WTC11 (cell line): ENCODE measurements around the gene CCDC137. TPM values are rescaled to one million over a fixed set of nuclear protein-coding genes. Genes with fewer than 3 reads are reported as not detected.

Source experiments
- ATAC-seq: fragments of 200-7000 bp; cut with Tn5 transposase; 2 replicates; pipeline ENCODE4 v1.10.0; 2021; ENCODE audit warnings: mild to moderate bottlenecking, moderate library complexity
- CTCF ChIA-PET: fragments of 300-600 bp; sonication (Branson Sonifier 250); formaldehyde crosslinking; loops from one replicate; lab custom pipeline; 2021; ENCODE audit warnings: antibody characterized with exemption; lab: Charles Lee
- POLR2A ChIA-PET: fragments of 350-600 bp; sonication (Branson Sonifier 250); formaldehyde crosslinking; loops from one replicate; lab custom pipeline; 2021; ENCODE audit warnings: antibody characterized with exemption; lab: Charles Lee
- DNase-seq: peaks from one replicate; pipeline ENCODE4 v3.0.0; 2021; ENCODE audit warnings: low spot score
- H3K27ac Mint-ChIP-seq: 2 replicates; pipeline ENCODE4 v1.8.0; 2021; ENCODE audit warnings: mixed read lengths
- H3K27me3 Mint-ChIP-seq: 2 replicates; pipeline ENCODE4 v1.8.0; 2021; ENCODE audit warnings: low read depth, mild to moderate bottlenecking, moderate library complexity, mixed read lengths
- H3K36me3 Mint-ChIP-seq: 2 replicates; pipeline ENCODE4 v1.8.0; 2021; ENCODE audit warnings: mixed read lengths
- H3K4me1 Mint-ChIP-seq: 2 replicates; pipeline ENCODE4 v1.8.0; 2022; ENCODE audit warnings: mixed read lengths
- H3K4me3 Mint-ChIP-seq: 2 replicates; pipeline ENCODE4 v1.8.0; 2021; ENCODE audit warnings: mild to moderate bottlenecking, moderate library complexity, mixed read lengths
- H3K9me3 Mint-ChIP-seq: 2 replicates; pipeline ENCODE4 v1.8.0; 2021; ENCODE audit warnings: mixed read lengths
- ATF6 ChIP-seq: sonication (generic); formaldehyde crosslinking; IDR thresholded peaks from 2 replicates; pipeline ENCODE4 v1.8.1; 2023; ENCODE audit warnings: mild to moderate bottlenecking, missing genetic modification reagents
- CDX4 ChIP-seq: fragments of 250-450 bp; sonication (Bioruptor Pico); IDR thresholded peaks from 2 replicates; pipeline ENCODE4 v1.9.0; 2021; ENCODE audit warnings: moderate library complexity, mild to moderate bottlenecking, inconsistent platforms, borderline replicate concordance
- E2F5 ChIP-seq: sonication (generic); formaldehyde crosslinking; IDR thresholded peaks from 2 replicates; pipeline ENCODE4 v1.8.1; 2022; ENCODE audit warnings: mild to moderate bottlenecking, moderate library complexity, missing genetic modification reagents
- GTF2I ChIP-seq: fragments of 250-450 bp; sonication (Bioruptor Pico); conservative IDR thresholded peaks from 2 replicates; pipeline ENCODE4 v1.4.0; 2021; ENCODE audit warnings: mild to moderate bottlenecking
- IRF2 ChIP-seq: sonication (generic); formaldehyde crosslinking; IDR thresholded peaks from 2 replicates; pipeline ENCODE4 v1.8.0; 2022; ENCODE audit warnings: low read depth, missing genetic modification reagents, borderline replicate concordance
- JAZF1 ChIP-seq: fragments of 250-450 bp; sonication (Bioruptor Pico); IDR thresholded peaks from 2 replicates; pipeline ENCODE4 v1.9.0; 2021; ENCODE audit warnings: moderate library complexity, mild to moderate bottlenecking, inconsistent platforms
- KAT7 ChIP-seq: sonication (generic); formaldehyde crosslinking; IDR thresholded peaks from 2 replicates; pipeline ENCODE4 v1.8.1; 2023; ENCODE audit warnings: missing genetic modification reagents, mild to moderate bottlenecking, borderline replicate concordance
- MYBL2 ChIP-seq: sonication (generic); formaldehyde crosslinking; IDR thresholded peaks from 2 replicates; pipeline ENCODE4 v1.8.1; 2023; ENCODE audit warnings: mild to moderate bottlenecking, moderate library complexity, missing genetic modification reagents
- PRRX2 ChIP-seq: fragments of 250-450 bp; sonication (Bioruptor Pico); IDR thresholded peaks from 2 replicates; pipeline ENCODE4 v1.8.0; 2021; ENCODE audit warnings: mild to moderate bottlenecking
- TCF7 ChIP-seq: sonication (generic); formaldehyde crosslinking; IDR thresholded peaks from 2 replicates; pipeline ENCODE4 v1.8.0; 2022; ENCODE audit warnings: mild to moderate bottlenecking, low read depth, missing genetic modification reagents, moderate library complexity
- ZNF512 ChIP-seq: sonication (generic); formaldehyde crosslinking; IDR thresholded peaks from 2 replicates; pipeline ENCODE4 v1.8.1; 2022; ENCODE audit warnings: missing genetic modification reagents, borderline replicate concordance
- total RNA-seq: library from RNA; stranded (reverse); gene quantifications from 3 replicates; pipeline ENCODE4 v1.2.3, GENCODE V29; 2021
- TF ChIP-seq, protein P1 (sequence below): sonication (generic); formaldehyde crosslinking; IDR thresholded peaks from 2 replicates; pipeline ENCODE4 v1.8.0; 2022; ENCODE audit warnings: mild to moderate bottlenecking, missing genetic modification reagents
- TF ChIP-seq, protein P2 (sequence below): fragments of 200-600 bp; IDR thresholded peaks from 2 replicates; pipeline ENCODE4 v1.8.0; 2022; ENCODE audit warnings: antibody characterized with exemption
- TF ChIP-seq, protein P3 (sequence below): sonication (generic); formaldehyde crosslinking; IDR thresholded peaks from 2 replicates; pipeline ENCODE4 v1.8.0; 2022; ENCODE audit warnings: mild to moderate bottlenecking, missing genetic modification reagents

CCDC137 gene
- total RNA-seq, 1 experiment from 2014 or later: 36.8 TPM

GRCh38 chr17:81666092-81666341, 520 bp upstream of the CCDC137 start:
- DNase-seq (no peak), ATAC-seq (peak; percentile 30; the same call in 1 of the 2 replicates)
- no peak for TF ChIP-seq PRRX2 (CRISPR knock-in tag)
- 0 out of 2 replicates have a peak, but pooled peaks have one; percentile 9 for TF ChIP-seq KAT7 (CRISPR knock-in tag)
- TF ChIP-seq, all 79 proteins: peak for 1

DNA sequence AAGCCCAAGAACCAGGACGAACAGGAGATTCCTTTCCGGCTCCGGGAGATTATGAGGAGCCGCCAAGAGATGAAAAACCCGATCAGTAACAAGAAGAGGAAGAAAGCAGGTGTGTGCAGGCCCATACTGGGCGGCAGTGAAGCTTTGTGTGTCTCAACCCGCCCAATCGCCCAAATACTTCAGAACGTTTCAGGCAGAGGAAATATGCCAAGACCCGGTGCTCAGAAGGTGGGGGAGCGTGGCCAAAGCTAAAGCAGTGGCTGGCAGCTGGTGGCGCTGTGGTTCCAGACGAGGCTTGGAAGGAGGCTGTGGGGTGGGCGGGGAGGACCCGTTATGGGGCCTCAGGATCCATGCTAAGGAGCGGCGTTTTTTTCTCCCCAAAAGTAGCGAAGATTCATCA, 1.2 kb downstream of the CCDC137 start:
- peak; percentile 68 for DNase-seq
- ATAC-seq: 0 out of 2 replicates have a peak, but pooled peaks have one; percentile 5
- peak overlapping the region; percentile 96 for H3K4me3 Mint-ChIP-seq
- CTCF ChIA-PET: interaction anchor here (0.6 to 1.7 kb wide), 9 partner anchors 16 to 363 kb away, joined by 3 to 10 read pairs (median 4); partner anchors contain the start of genes ARL16, HGS, MRPL12 and NPLOC4
- peaks cover 21% of the 10 kb centered on the region for H3K4me1 Mint-ChIP-seq
- peak overlapping the region; percentile 91 for H3K27ac Mint-ChIP-seq
- H3K9me3 Mint-ChIP-seq: no peaks in the 10 kb centered on the region
- TF ChIP-seq IRF2 (CRISPR knock-in tag): no peak
- TF ChIP-seq GTF2I (CRISPR knock-in tag): no peak
- no peak for TF ChIP-seq ATF6 (CRISPR knock-in tag)
- TF ChIP-seq, protein P1, sequence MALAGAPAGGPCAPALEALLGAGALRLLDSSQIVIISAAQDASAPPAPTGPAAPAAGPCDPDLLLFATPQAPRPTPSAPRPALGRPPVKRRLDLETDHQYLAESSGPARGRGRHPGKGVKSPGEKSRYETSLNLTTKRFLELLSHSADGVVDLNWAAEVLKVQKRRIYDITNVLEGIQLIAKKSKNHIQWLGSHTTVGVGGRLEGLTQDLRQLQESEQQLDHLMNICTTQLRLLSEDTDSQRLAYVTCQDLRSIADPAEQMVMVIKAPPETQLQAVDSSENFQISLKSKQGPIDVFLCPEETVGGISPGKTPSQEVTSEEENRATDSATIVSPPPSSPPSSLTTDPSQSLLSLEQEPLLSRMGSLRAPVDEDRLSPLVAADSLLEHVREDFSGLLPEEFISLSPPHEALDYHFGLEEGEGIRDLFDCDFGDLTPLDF: no peak
- TF ChIP-seq MYBL2 (CRISPR knock-in tag): no peak
- TF ChIP-seq, protein P2, sequence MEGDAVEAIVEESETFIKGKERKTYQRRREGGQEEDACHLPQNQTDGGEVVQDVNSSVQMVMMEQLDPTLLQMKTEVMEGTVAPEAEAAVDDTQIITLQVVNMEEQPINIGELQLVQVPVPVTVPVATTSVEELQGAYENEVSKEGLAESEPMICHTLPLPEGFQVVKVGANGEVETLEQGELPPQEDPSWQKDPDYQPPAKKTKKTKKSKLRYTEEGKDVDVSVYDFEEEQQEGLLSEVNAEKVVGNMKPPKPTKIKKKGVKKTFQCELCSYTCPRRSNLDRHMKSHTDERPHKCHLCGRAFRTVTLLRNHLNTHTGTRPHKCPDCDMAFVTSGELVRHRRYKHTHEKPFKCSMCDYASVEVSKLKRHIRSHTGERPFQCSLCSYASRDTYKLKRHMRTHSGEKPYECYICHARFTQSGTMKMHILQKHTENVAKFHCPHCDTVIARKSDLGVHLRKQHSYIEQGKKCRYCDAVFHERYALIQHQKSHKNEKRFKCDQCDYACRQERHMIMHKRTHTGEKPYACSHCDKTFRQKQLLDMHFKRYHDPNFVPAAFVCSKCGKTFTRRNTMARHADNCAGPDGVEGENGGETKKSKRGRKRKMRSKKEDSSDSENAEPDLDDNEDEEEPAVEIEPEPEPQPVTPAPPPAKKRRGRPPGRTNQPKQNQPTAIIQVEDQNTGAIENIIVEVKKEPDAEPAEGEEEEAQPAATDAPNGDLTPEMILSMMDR: no peak
- TF ChIP-seq CDX4: no peak
- TF ChIP-seq TCF7 (CRISPR knock-in tag): no peak
- TF ChIP-seq E2F5 (CRISPR knock-in tag): no peak
- no peak for TF ChIP-seq JAZF1 (CRISPR knock-in tag)
- peaks cover 48% of the 10 kb centered on the region for H3K36me3 Mint-ChIP-seq
- POLR2A ChIA-PET: no interaction called here
- no peaks in the 10 kb centered on the region for H3K27me3 Mint-ChIP-seq

More at GRCh38 chr17:81666092-81666341, 520 bp upstream of the CCDC137 start:
- Mint-ChIP-seq H3K9me3 (no peaks in the 10 kb centered on the region), H3K4me3 (peak overlapping the region; percentile 96), H3K27me3 (no peaks in the 10 kb centered on the region), H3K36me3 (peaks cover 30% of the 10 kb centered on the region), H3K4me1 (peaks cover 21% of the 10 kb centered on the region), H3K27ac (peak overlapping the region; percentile 96)
- ChIA-PET POLR2A (interaction anchor here (0.7 to 1.0 kb wide), 3 partner anchors 18 to 145 kb away, joined by 3 to 6 read pairs (median 4); partner anchors contain the start of genes ARL16 and HGS), CTCF (interaction anchor here (1.0 to 1.3 kb wide), 2 partner anchors 10 to 28 kb away, joined by 3 to 5 read pairs; no protein-coding TSS in a partner anchor)

DNA sequence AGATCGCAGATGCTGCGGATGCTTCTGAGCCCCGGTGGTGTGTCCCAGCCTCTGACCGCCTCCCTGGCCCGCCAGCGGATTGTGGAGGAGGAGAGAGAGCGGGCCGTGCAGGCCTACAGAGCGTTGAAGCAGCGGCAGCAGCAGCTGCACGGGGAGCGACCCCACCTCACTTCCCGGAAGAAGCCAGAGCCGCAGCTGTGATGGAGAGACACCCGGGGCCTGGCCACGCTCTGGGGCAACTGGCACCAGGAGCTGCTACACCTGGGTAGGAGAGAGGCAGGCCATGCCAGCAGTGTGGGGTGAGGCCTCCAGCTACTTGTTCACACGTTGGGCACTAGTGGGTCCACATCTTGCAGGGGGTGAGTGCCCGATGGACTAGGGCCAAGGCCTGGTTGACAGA, 6.0 kb downstream of the CCDC137 start:
- H3K27ac Mint-ChIP-seq: no peak overlapping the region
- no peaks in the 10 kb centered on the region for H3K9me3 Mint-ChIP-seq
- peaks cover 10% of the 10 kb centered on the region for H3K4me1 Mint-ChIP-seq
- TF ChIP-seq, protein P3, sequence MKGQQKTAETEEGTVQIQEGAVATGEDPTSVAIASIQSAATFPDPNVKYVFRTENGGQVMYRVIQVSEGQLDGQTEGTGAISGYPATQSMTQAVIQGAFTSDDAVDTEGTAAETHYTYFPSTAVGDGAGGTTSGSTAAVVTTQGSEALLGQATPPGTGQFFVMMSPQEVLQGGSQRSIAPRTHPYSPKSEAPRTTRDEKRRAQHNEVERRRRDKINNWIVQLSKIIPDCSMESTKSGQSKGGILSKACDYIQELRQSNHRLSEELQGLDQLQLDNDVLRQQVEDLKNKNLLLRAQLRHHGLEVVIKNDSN (CRISPR knock-in tag): no peak
- no peak for TF ChIP-seq ZNF512
- TF ChIP-seq, all 79 proteins: peak for 0
- POLR2A ChIA-PET: no interaction called here
- H3K36me3 Mint-ChIP-seq: peaks cover 53% of the 10 kb centered on the region
- DNase-seq (no peak), ATAC-seq (no peak)
- no peak overlapping the region for H3K4me3 Mint-ChIP-seq
- no peaks in the 10 kb centered on the region for H3K27me3 Mint-ChIP-seq
- CTCF ChIA-PET: no interaction called here
